Panc1 (cell line): ENCODE measurements around the gene MGAT5. TPM values are rescaled to one million over a fixed set of nuclear protein-coding genes. Genes with fewer than 3 reads are reported as not detected.

Experiments
- ATAC-seq: fragments of 200-7000 bp; cut with Tn5 transposase; 2 replicates; pipeline ENCODE4 v1.9.1; 2020; ENCODE audit warnings: mild to moderate bottlenecking, moderate library complexity
- BruUV-seq: library from RNA; stranded (reverse); fragments of 400-500 nt; replicated peaks from 2 replicates; lab custom pipeline; 2021; lab: Mats Ljungman, UMichigan
- CTCF ChIA-PET: fragments of 300-600 bp; sonication (Branson Sonifier 250); formaldehyde crosslinking; loops from one replicate; lab custom pipeline; 2022; ENCODE audit warnings: antibody characterized with exemption; lab: Charles Lee
- POLR2A ChIA-PET: fragments of 300-600 bp; sonication (Branson Sonifier 250); formaldehyde crosslinking; loops from one replicate; lab custom pipeline; 2022; ENCODE audit warnings: antibody characterized with exemption; lab: Charles Lee
- DNase-seq: peaks from one replicate; pipeline ENCODE4 v3.0.0-alpha.2; 2010; ENCODE audit warnings: low read depth, low spot score
- H3K27ac ChIP-seq: 2 replicates; pipeline ENCODE4 v1.5.1; 2011; ENCODE audit warnings: mild to moderate bottlenecking, low read length, inconsistent platforms
- H3K27me3 ChIP-seq: fragments of 200-500 bp; sonication (Bioruptor generic); 2 replicates; pipeline ENCODE4 v1.6.0; 2014; ENCODE audit warnings: low read length, inconsistent platforms; ENCODE audit not compliant: control insufficient read depth, insufficient read depth
- H3K36me3 ChIP-seq: fragments of 200-500 bp; sonication (Bioruptor generic); 2 replicates; pipeline ENCODE4 v1.5.1; 2014; ENCODE audit warnings: inconsistent platforms, mild to moderate bottlenecking, low read length, moderate library complexity; ENCODE audit not compliant: control insufficient read depth, insufficient read depth
- H3K4me1 ChIP-seq: 2 replicates; pipeline ENCODE4 v1.5.1; 2011; ENCODE audit warnings: inconsistent platforms, mild to moderate bottlenecking, low read length, moderate library complexity; ENCODE audit not compliant: control insufficient read depth, insufficient read depth
- H3K4me3 ChIP-seq, 2 experiments: 2 replicates each; pipeline ENCODE4 v1.5.1; 2011 to 2012; ENCODE audit warnings: low read depth in 2 of 2, low read length in 2 of 2, mild to moderate bottlenecking in 2 of 2, inconsistent platforms in 1 of 2, moderate library complexity in 1 of 2
- H3K9me3 ChIP-seq: fragments of 200-500 bp; sonication (Bioruptor generic); 2 replicates; pipeline ENCODE4 v1.5.1; 2014; ENCODE audit warnings: low read depth, mild to moderate bottlenecking, inconsistent platforms, low read length, moderate library complexity; ENCODE audit not compliant: control insufficient read depth, insufficient read depth
- CTCF ChIP-seq: fragments of 450-650 bp; IDR thresholded peaks from 2 replicates; pipeline ENCODE4 v1.5.1; 2017; ENCODE audit warnings: mild to moderate bottlenecking
- POLR2AphosphoS5 ChIP-seq: IDR thresholded peaks from 2 replicates; pipeline ENCODE4 v1.6.1; 2012; ENCODE audit warnings: mild to moderate bottlenecking, low read depth, low read length, moderate library complexity
- REST ChIP-seq, 2 experiments: IDR thresholded peaks; 2 replicates each; pipeline ENCODE4 v1.6.1; 2011 to 2012; ENCODE audit warnings: low read depth in 2 of 2, control low read depth in 1 of 2, low read length in 1 of 2, mild to moderate bottlenecking in 1 of 2, moderate library complexity in 1 of 2; ENCODE audit not compliant: insufficient read depth in 1 of 2
- SIN3A ChIP-seq: IDR thresholded peaks from 2 replicates; pipeline ENCODE4 v1.6.1; 2012; ENCODE audit warnings: low read depth, mild to moderate bottlenecking, low read length, moderate library complexity, borderline replicate concordance; ENCODE audit not compliant: insufficient read depth
- TCF7L2 ChIP-seq: IDR thresholded peaks from 2 replicates; pipeline ENCODE4 v1.6.1; 2011; ENCODE audit warnings: mild to moderate bottlenecking, low read depth, low read length, inconsistent platforms
- in situ Hi-C: cut with HindIII; loops from 2 replicates; pipeline ENCODE4 v1.10.0; 2016; ENCODE audit warnings: low sequenced_read_pairs, low pct_unique_long_range_greater_than_20kb
- intact Hi-C: fragments of 100-400 bp; cut with micrococcal nuclease; formaldehyde crosslinking; loops from one replicate; pipeline ENCODE4 v1.10.0; 2022; ENCODE audit not compliant: unreplicated experiment
- total RNA-seq: library from RNA; stranded (reverse); gene quantifications from one replicate; pipeline ENCODE4 v1.2.1, GENCODE V29; 2021; ENCODE audit not compliant: unreplicated experiment

MGAT5 gene
- total RNA-seq, 1 experiment from 2014 or later, result 22.1 TPM

DNA sequence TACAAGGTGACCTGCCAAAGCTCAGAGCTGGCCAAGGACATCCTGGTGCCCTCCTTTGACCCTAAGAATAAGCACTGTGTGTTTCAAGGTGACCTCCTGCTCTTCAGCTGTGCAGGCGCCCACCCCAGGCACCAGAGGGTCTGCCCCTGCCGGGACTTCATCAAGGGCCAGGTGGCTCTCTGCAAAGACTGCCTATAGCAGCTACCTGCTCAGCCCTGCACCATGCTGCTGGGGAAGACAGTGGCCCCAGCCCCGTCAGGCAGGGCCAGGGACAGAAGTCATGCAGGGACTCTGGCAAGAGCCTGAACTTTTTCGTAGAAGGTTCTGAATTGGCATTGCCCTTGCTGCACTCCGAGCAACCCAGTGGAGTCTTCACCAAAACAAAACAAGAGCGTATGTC lies 194.8 kb downstream of the MGAT5 start:
- in situ Hi-C loops (no loop called here), intact Hi-C loops (no loop called here)
- H3K9me3 ChIP-seq, result no peaks in the 10 kb centered on the region
- DNase-seq, result no peak
- BruUV-seq, result no TSS peak
- no peak overlapping the region for H3K27ac ChIP-seq
- no peaks in the 10 kb centered on the region for H3K4me1 ChIP-seq
- no peak for ATAC-seq
- H3K27me3 ChIP-seq, result no peaks in the 10 kb centered on the region
- H3K4me3 ChIP-seq, result no peak overlapping the region
- TF ChIP-seq CTCF (no peak), SIN3A (no peak), TCF7L2 (no peak), POLR2AphosphoS5 (no peak), REST (IDR thresholded peaks at IDR 0.05; ENCODE audit: insufficient read depth in 1 of 2, low read depth in 2 of 2, low read length in 1 of 2) (no peak)
- CTCF ChIA-PET, result interaction anchor here (0.6 kb wide), 1 partner anchor 80 kb away, joined by 3 read pairs; no protein-coding TSS in a partner anchor
- POLR2A ChIA-PET, result no interaction called here
- no peaks in the 10 kb centered on the region for H3K36me3 ChIP-seq

GRCh38 chr2:134449157-134449556 lies 195.3 kb downstream of the MGAT5 start:
- Histone ChIP-seq H3K9me3 (no peaks in the 10 kb centered on the region), H3K4me1 (no peaks in the 10 kb centered on the region), H3K36me3 (no peaks in the 10 kb centered on the region), H3K27ac (no peak overlapping the region), H3K4me3 (no peak overlapping the region), H3K27me3 (no peaks in the 10 kb centered on the region)
- ChIA-PET POLR2A (no interaction called here), CTCF (interaction anchor here (0.6 kb wide), 1 partner anchor 80 kb away, joined by 3 read pairs; no protein-coding TSS in a partner anchor)
- no peak for ATAC-seq
- in situ Hi-C loops (no loop called here), intact Hi-C loops (no loop called here)
- no TSS peak for BruUV-seq
- DNase-seq, result no peak
- TF ChIP-seq POLR2AphosphoS5, result no peak

DNA sequence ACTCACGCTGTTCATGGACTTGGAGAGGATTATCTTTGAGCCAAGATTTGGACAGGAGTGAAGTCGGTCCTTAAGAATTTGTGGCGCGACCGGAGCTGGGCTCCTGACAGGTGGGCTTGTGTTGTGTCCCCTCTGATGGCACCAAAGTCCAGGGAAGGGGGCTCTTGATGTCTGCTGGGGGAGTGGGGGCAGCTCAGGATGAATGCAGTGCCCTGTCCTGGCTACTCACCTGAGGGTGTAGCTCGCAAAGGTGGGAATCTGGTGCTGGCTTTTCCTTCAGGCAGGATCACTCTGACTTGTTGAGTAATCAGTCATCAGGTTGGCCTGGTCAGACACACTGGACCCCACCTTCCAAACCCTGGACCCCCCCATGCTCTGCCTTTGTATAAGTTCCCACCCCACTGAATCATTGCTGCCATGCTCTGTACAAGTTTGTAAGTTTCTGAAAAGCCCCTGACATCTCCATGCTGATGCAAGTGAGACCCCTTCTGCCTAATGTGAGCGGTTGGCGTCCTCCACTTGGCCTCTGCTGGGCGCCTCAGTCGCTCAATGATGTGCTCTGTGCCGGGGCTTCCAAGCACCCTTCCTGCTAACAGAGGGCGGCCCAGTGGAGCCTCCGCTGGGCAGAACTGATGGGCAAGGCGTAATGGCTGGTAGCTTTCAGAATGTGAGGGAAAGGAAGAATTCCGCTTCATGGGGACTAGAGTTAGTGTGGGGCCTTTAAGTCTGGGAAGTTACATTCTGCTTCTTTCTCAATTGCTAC lies 196.1 kb downstream of the MGAT5 start:
- no peaks in the 10 kb centered on the region for H3K9me3 ChIP-seq
- TF ChIP-seq REST (IDR thresholded peaks at IDR 0.05; ENCODE audit: insufficient read depth in 1 of 2, low read depth in 2 of 2, low read length in 1 of 2), result no peak
- no peak for TF ChIP-seq TCF7L2
- TF ChIP-seq CTCF, result no peak
- no peak for TF ChIP-seq POLR2AphosphoS5
- TF ChIP-seq SIN3A, result no peak
- POLR2A ChIA-PET, result no interaction called here
- no peaks in the 10 kb centered on the region for H3K4me1 ChIP-seq
- BruUV-seq, result no TSS peak
- DNase-seq, result no peak
- H3K36me3 ChIP-seq, result no peaks in the 10 kb centered on the region
- ATAC-seq, result no peak
- H3K27ac ChIP-seq, result no peak overlapping the region
- H3K4me3 ChIP-seq, result no peak overlapping the region
- intact Hi-C loops, result loop anchor here (1.0 kb wide), 1 partner anchor 332 kb away; no protein-coding TSS in a partner anchor
- CTCF ChIA-PET, result interaction anchor here (1.2 to 1.7 kb wide), 2 partner anchors 21 to 332 kb away, joined by 3 to 10 read pairs; no protein-coding TSS in a partner anchor
- H3K27me3 ChIP-seq, result no peaks in the 10 kb centered on the region
- in situ Hi-C loops, result no loop called here
